Activated CD8-positive, alpha-beta memory T cell treated with anti-CD3 and anti-CD28 coated beads, Interleukin-2, amount 10 ng/mL, durations not matched to agents 7 days and 5 days (primary cell): Measurements from ENCODE around the gene SHC2. TPM values are rescaled to one million over a fixed set of nuclear protein-coding genes. Genes with fewer than 3 reads are reported as not detected.

Experiments used
- ATAC-seq: fragments of 150-1000 bp; cut with Tn5 transposase; one replicate; pipeline ENCODE4 v1.10.0; 2021; ENCODE audit warnings: moderate library complexity
- CTCF ChIA-PET: fragments of 350-600 bp; sonication (Branson Sonifier 250); formaldehyde crosslinking; loops from one replicate; lab custom pipeline; 2021; ENCODE audit warnings: antibody characterized with exemption; lab: Charles Lee
- DNase-seq: peaks from one replicate; pipeline ENCODE4 v3.0.0-alpha.2; 2020
- H3K27ac Mint-ChIP-seq: one replicate; pipeline ENCODE4 v1.8.0; 2021; ENCODE audit warnings: mild to moderate bottlenecking, mixed read lengths
- H3K27me3 Mint-ChIP-seq: one replicate; pipeline ENCODE4 v1.8.0; 2021; ENCODE audit warnings: mixed read lengths
- H3K36me3 Mint-ChIP-seq: one replicate; pipeline ENCODE4 v1.8.0; 2021; ENCODE audit warnings: mild to moderate bottlenecking, mixed read lengths
- H3K4me1 Mint-ChIP-seq: one replicate; pipeline ENCODE4 v1.8.0; 2021; ENCODE audit warnings: mixed read lengths
- H3K4me3 Mint-ChIP-seq: one replicate; pipeline ENCODE4 v1.8.0; 2021; ENCODE audit warnings: mild to moderate bottlenecking, moderate library complexity, mixed read lengths
- H3K9me3 Mint-ChIP-seq: one replicate; pipeline ENCODE4 v1.8.0; 2022; ENCODE audit warnings: low read depth, mixed read lengths
- total RNA-seq, 2 experiments: library from RNA; stranded (reverse); gene quantifications; one replicate each; pipeline ENCODE4 v1.2.3, GENCODE V29; 2021

The SHC2 gene
- total RNA-seq, 2 experiments from 2014 or later, result not detected

DNA sequence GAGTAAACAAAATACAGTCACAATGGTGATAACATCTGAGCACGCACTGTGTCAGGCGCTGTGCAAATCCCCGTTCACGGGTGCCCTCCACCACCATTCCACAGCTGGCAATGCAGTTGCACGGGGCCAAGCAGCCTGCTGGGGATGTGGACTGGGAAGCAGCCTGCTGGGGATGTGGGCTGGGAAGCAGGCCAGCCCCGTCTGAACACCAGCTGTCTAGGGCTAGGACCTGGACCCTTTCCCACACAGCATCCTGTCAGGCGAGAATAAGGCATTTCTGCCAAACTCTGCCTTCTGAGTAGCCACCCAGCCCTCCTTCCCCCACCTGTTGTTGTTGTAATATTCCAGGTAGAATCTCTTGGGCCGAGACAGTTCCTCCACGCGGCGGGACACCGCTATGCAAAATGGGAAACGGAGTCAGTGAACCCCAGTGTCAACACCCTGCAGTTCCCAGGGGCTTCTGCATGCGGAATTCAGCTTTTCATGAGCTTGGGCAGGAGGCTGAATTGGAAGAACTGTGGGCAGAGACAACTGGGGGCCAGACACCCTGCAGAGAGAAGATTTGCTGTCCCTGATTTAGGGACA is 88.4 kb downstream of the SHC2 start:
- H3K27me3 Mint-ChIP-seq, result peaks cover 1% of the 10 kb centered on the region
- DNase-seq (no peak), ATAC-seq (no peak)
- H3K4me3 Mint-ChIP-seq, result no peak overlapping the region
- H3K36me3 Mint-ChIP-seq, result no peaks in the 10 kb centered on the region
- CTCF ChIA-PET, result no interaction called here
- no peak overlapping the region for H3K27ac Mint-ChIP-seq
- no peaks in the 10 kb centered on the region for H3K9me3 Mint-ChIP-seq
- H3K4me1 Mint-ChIP-seq, result no peaks in the 10 kb centered on the region

DNA sequence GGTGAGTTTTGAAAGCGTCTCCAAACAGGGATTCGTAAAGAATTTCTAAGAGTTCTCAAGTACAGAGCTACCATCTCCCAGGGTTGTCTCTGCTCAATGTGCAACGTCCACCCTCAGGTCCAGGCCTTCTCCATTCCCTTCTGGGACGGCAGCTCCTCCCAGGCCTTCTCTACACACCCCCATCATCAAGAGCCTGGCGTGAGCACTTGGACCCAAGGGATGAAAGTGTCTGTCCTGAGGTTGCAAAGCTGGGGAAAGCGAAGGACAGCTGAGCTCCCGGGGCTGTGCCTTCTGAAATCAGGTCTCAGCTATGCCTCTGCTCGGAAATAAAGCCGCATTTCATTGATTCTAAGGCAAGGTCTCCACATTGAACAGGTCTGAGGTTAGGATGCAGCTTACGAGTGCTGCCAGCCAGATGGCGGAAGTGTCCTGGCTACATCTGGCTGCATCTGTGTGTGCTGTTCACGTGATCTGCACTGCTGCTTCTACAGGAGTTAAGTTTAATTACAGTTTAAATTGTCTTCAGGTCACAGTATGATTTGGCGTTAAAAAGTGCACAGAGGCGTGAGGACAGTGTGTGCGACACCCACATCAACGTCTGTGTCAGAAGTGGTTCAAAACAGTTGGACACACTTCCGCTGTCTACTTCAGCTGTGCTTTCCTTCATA is 89.2 kb downstream of the SHC2 start:
- no peak for ATAC-seq
- H3K27me3 Mint-ChIP-seq, result peaks cover 2% of the 10 kb centered on the region
- H3K36me3 Mint-ChIP-seq, result no peaks in the 10 kb centered on the region
- no peak overlapping the region for H3K27ac Mint-ChIP-seq
- no peak overlapping the region for H3K4me3 Mint-ChIP-seq
- no peaks in the 10 kb centered on the region for H3K4me1 Mint-ChIP-seq
- no peak for DNase-seq
- CTCF ChIA-PET, result interaction anchor here (1.1 to 1.3 kb wide), 2 partner anchors 135 to 139 kb away, joined by 4 to 5 read pairs; partner anchors contain the start of gene TPGS1
- no peaks in the 10 kb centered on the region for H3K9me3 Mint-ChIP-seq

DNA sequence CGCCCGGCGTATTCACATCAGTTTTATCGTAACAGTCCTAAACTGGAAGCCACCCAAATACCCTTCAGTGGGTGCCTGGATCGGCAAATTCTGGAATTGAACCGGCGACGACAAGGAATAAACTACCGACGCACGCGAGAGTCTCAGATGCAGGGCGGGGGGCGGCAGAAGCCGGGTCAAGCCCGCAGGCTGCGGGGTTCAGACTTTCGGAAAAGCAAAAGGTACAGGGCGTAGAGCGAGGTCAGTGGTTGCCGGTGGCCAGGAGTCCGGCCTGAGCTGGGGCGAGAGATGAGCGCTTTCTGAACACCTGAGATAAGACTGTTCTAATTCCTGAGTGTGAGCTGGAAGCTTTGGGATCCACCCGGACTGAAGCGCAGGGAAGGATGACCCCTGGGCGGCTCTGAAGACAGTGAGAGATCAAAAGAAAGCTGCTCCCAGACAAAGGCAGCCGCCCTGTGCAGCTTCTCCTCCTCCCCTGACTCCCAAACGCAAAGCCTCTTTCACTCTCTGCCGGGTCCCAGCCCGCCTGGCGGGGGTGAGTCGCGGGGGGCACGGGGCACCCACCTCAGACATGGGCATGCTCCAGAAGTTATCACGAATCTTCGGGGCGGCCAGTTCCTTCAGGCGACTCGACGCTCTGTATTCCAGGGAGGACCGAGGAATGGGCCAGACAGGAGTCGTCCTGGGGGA is 90.0 kb downstream of the SHC2 start:
- Mint-ChIP-seq H3K4me3 (no peak overlapping the region), H3K27me3 (peaks cover 2% of the 10 kb centered on the region), H3K4me1 (no peaks in the 10 kb centered on the region), H3K36me3 (no peaks in the 10 kb centered on the region), H3K9me3 (no peaks in the 10 kb centered on the region), H3K27ac (no peak overlapping the region)
- no peak for DNase-seq
- ATAC-seq, result no peak
- CTCF ChIA-PET, result interaction anchor here (1.1 to 1.3 kb wide), 2 partner anchors 136 to 140 kb away, joined by 4 to 5 read pairs; partner anchors contain the start of gene TPGS1

DNA sequence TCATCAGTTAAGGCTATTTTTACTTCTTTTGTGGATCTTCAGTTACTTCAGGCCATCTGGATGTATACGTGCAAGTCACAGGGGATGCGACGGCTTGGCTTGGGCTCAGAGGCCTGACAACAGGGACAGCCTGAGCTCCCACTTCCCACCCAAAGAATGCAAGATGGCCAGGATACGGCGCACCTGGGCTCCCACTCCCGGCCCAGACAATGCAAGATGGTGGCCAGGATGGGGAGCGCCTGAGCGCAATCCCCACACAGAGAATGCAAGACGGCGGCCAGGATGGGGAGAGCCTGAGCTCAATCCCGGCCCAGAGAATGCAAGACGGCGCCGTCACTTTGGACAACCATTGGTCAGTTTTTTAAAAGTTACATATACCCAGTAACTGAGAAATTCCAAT is 91.0 kb downstream of the SHC2 start:
- Mint-ChIP-seq H3K4me1 (no peaks in the 10 kb centered on the region), H3K4me3 (no peak overlapping the region), H3K9me3 (no peaks in the 10 kb centered on the region), H3K27ac (no peak overlapping the region), H3K27me3 (peaks cover 2% of the 10 kb centered on the region), H3K36me3 (no peaks in the 10 kb centered on the region)
- ATAC-seq (no peak), DNase-seq (no peak)
- CTCF ChIA-PET, result no interaction called here

DNA sequence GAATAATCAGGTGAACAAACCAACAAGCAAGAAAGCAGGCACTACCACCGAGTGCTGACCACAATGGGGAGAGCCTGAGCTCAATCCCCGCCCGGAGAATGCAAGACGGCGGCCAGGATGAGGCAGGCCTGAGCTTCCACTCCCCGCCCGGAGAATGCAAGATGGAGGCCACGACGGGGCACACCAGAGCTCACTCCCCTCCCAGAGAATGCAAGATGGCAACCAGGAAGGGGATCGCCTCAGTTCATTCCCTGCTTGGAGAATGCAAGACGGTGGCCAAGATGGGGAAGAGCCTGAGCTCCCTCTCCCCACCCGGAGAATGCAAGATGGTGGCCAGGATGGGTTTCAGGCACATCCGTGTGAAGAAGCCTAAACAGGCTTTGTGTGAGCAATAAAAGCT is 91.6 kb downstream of the SHC2 start:
- DNase-seq, result no peak
- Mint-ChIP-seq H3K27ac (no peak overlapping the region), H3K36me3 (no peaks in the 10 kb centered on the region), H3K9me3 (no peaks in the 10 kb centered on the region), H3K27me3 (peaks cover 2% of the 10 kb centered on the region), H3K4me1 (no peaks in the 10 kb centered on the region), H3K4me3 (no peak overlapping the region)
- no peak for ATAC-seq
- CTCF ChIA-PET, result no interaction called here

DNA sequence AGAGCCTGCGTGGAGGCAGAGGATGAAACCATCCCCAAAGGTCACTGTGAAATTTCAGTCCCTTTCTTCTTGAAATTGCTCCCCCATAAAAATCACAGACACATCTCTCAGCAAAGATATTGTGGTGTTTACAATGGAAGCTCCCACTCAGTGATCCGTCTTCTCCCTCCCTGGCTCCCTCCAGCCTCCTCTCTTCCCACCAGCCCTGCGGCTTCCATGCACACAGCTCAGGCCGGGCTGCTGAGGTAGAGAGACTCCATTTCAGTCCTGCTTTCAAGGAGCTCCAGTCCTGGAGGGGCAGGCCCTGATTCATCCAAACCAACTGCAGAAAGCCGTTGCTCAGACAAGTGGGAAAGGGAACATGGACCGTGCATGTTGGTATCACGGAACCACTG is 92.2 kb downstream of the SHC2 start:
- Mint-ChIP-seq H3K4me3 (no peak overlapping the region), H3K27me3 (peaks cover 2% of the 10 kb centered on the region)

DNA sequence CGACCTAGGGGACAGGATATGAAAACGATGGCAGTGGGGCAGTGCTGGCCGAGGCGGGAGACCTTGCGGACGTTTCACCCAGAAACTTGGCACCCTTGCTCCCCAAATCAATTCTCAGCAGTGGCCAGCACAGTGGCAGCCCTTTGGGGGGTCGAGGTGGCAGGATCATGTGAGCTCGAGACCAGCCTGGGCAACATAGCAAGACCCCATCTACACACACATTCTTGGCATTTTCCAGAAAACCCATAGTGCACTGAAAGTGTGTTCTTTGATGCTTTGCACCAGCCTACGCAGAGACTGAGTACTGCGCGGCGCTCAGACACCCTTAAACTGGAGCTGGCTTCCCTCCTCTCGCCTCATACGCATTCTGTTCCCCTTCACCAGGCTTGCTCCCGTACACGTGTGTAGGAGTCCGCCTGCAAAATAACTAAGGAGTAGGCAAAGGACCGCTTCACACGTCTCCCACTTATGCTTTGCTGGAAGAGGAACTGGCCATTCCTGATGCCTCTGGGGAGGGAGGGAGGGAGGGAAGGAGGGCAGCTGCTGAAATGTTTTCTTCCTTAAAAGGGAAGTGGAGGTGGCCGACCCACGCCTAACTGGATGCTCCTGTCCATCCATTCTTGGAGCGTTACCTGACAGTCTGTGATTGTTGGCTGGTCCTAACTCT is 92.7 kb downstream of the SHC2 start:
- no peak for DNase-seq
- Mint-ChIP-seq H3K4me3 (no peak overlapping the region), H3K4me1 (no peaks in the 10 kb centered on the region), H3K27me3 (peaks cover 2% of the 10 kb centered on the region), H3K27ac (no peak overlapping the region), H3K36me3 (no peaks in the 10 kb centered on the region), H3K9me3 (no peaks in the 10 kb centered on the region)
- CTCF ChIA-PET, result no interaction called here
- ATAC-seq, result no peak

More for the DNA sequence above, 92.2 kb downstream of the SHC2 start:
- Mint-ChIP-seq H3K4me1 (no peaks in the 10 kb centered on the region), H3K27ac (no peak overlapping the region), H3K36me3 (no peaks in the 10 kb centered on the region), H3K9me3 (no peaks in the 10 kb centered on the region)
- CTCF ChIA-PET, result no interaction called here
- DNase-seq (no peak), ATAC-seq (no peak)

DNA sequence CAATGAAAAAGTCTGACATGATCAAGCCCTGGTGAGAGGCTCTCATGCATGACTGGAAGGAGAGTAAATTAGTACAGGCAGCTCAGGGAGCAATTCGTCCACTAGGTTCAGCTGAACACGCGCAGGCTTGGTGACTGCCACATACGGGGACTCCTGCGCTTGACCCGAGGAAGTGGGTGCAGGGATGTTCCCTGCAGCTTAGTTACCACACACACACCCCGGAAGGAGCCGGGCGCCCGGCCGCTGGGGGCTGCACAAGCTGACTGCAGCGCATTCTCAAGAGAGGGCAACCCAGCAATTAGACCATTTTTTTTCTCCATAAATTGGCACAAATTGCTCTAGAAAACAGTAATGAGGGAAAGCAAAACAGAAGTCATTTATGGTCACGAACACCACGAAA is 93.3 kb downstream of the SHC2 start:
- H3K9me3 Mint-ChIP-seq, result no peaks in the 10 kb centered on the region
- H3K27ac Mint-ChIP-seq, result no peak overlapping the region
- CTCF ChIA-PET, result no interaction called here
- H3K36me3 Mint-ChIP-seq, result no peaks in the 10 kb centered on the region
- ATAC-seq (no peak), DNase-seq (no peak)
- H3K4me1 Mint-ChIP-seq, result no peaks in the 10 kb centered on the region
- H3K27me3 Mint-ChIP-seq, result peaks cover 2% of the 10 kb centered on the region
- H3K4me3 Mint-ChIP-seq, result no peak overlapping the region

DNA sequence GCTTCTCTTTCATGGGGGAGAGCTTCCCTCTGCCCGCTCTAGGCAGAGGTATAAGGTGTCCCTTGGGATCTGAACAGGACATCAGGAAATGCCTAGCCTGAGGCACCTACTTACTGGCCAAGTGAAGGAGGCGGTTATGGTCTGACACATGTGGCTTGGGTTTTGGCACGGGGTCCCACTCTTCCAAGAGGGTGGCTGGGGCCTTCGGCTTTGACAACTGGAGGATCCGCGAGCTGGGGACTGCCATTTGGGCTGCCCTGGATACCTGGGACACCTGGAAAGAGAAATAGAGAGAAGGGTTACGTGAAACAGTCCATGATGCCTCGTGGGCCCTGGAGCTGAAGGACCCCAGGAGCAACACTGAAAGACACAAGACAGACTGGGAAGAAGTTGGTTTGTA is 93.9 kb downstream of the SHC2 start:
- DNase-seq (no peak), ATAC-seq (no peak)
- CTCF ChIA-PET, result no interaction called here
- Mint-ChIP-seq H3K27me3 (peaks cover 2% of the 10 kb centered on the region), H3K4me1 (no peaks in the 10 kb centered on the region), H3K4me3 (no peak overlapping the region), H3K9me3 (no peaks in the 10 kb centered on the region), H3K27ac (no peak overlapping the region), H3K36me3 (no peaks in the 10 kb centered on the region)

Other genes with a start within 250 kb of the SHC2 start
- not detected for gene PLPP2, start 169.6 kb downstream of the SHC2 start, total RNA-seq
- 10 to 100 TPM; 21.6 to 23.8 TPM for gene MIER2, start 116.2 kb downstream of the SHC2 start, total RNA-seq
- gene C2CD4C, start 51.9 kb downstream of the SHC2 start, total RNA-seq, result not detected
- gene MADCAM1, start 35.5 kb upstream of the SHC2 start, total RNA-seq, result under 1 TPM; 0.16 to 0.44 TPM
- gene TPGS1, start 46.5 kb upstream of the SHC2 start, total RNA-seq, result 10 to 100 TPM; 19.4 to 21.6 TPM
- gene CDC34, start 70.7 kb upstream of the SHC2 start, total RNA-seq, result 10 to 100 TPM; 58.3 to 58.9 TPM
- 10 to 100 TPM; 46.9 to 76.3 TPM for gene GZMM, start 83.0 kb upstream of the SHC2 start, total RNA-seq
- 100 to 1,000 TPM; 206 to 225 TPM for gene BSG, start 111.6 kb upstream of the SHC2 start, total RNA-seq
- under 1 TPM; 0.67 to 0.75 TPM for gene HCN2, start 128.8 kb upstream of the SHC2 start, total RNA-seq
- gene POLRMT, start 172.5 kb upstream of the SHC2 start, total RNA-seq, result 10 to 100 TPM; 65.0 to 68.1 TPM
- gene FGF22, start 178.8 kb upstream of the SHC2 start, total RNA-seq, result not detected
- 10 to 100 TPM; 76.9 to 83.0 TPM for gene RNF126, start 202.2 kb upstream of the SHC2 start, total RNA-seq
- gene FSTL3, start 215.4 kb upstream of the SHC2 start, total RNA-seq, result 1 to 10 TPM; 2.2 to 3.1 TPM
- gene PRSS57, start 234.4 kb upstream of the SHC2 start, total RNA-seq, result under 1 TPM in 1 of 2 experiments, not detected in 1; 0.59 TPM
- not detected for gene PALM, start 247.9 kb upstream of the SHC2 start, total RNA-seq